K562 (cell line): ENCODE measurements around the gene NUP62. TPM values are rescaled to one million over a fixed set of nuclear protein-coding genes. Genes with fewer than 3 reads are reported as not detected.

Experiments used
- CTCFL ChIP-seq: IDR thresholded peaks from 2 replicates; pipeline ENCODE4 v1.6.1; 2011; ENCODE audit warnings: borderline replicate concordance, low read depth, mild to moderate bottlenecking, moderate library complexity, low read length; ENCODE audit not compliant: insufficient read depth, poor library complexity, severe bottlenecking
- GTF2E2 ChIP-seq: fragments of 200-800 bp; sonication (Bioruptor generic); IDR thresholded peaks from 2 replicates; pipeline ENCODE4 v1.6.1; 2016; ENCODE audit warnings: missing genetic modification characterization, missing compliant biosample characterization
- GTF2F1 ChIP-seq: IDR thresholded peaks from 2 replicates; pipeline ENCODE4 v1.6.1; 2011; ENCODE audit warnings: low read depth, low read length, improper control_type of control experiment
- JUND ChIP-seq, 2 experiments: IDR thresholded peaks; 2 replicates in 1 of 2; 3 replicates in 1 of 2; pipeline ENCODE4 v1.6.1; 2011; ENCODE audit warnings: borderline replicate concordance in 2 of 2, low read depth in 2 of 2, low read length in 2 of 2, improper control_type of control experiment in 1 of 2, missing biosample characterization in 1 of 2, missing genetic modification characterization in 1 of 2, missing genetic modification reagents in 1 of 2
- NCOR1 ChIP-seq: fragments of 450-650 bp; IDR thresholded peaks from 2 replicates; pipeline ENCODE4 v1.6.1; 2016; ENCODE audit warnings: mild to moderate bottlenecking, moderate library complexity
- PHTF2 ChIP-seq: fragments of 250-450 bp; sonication (Bioruptor Pico); IDR thresholded peaks from 2 replicates; pipeline ENCODE4 v1.5.0; 2021; ENCODE audit warnings: mild to moderate bottlenecking
- POLR3A ChIP-seq: IDR thresholded peaks from 2 replicates; pipeline ENCODE4 v1.6.1; 2011; ENCODE audit warnings: borderline replicate concordance, mild to moderate bottlenecking, moderate library complexity; ENCODE audit not compliant: insufficient read length, insufficient read depth; ENCODE audit errors: extremely low read depth
- RAD51 ChIP-seq: fragments of 450-650 bp; IDR thresholded peaks from 2 replicates; pipeline ENCODE4 v1.7.1; 2016; ENCODE audit warnings: low read depth, mild to moderate bottlenecking, borderline replicate concordance
- RBFOX2 ChIP-seq: fragments of 200-400 bp; formaldehyde crosslinking; IDR thresholded peaks from 2 replicates; pipeline ENCODE4 v1.6.1; 2017; ENCODE audit warnings: low read depth, mild to moderate bottlenecking, low read length, moderate library complexity
- SRSF3 ChIP-seq: fragments of 200-400 bp; formaldehyde crosslinking; IDR thresholded peaks from 2 replicates; pipeline ENCODE4 v1.6.1; 2016; ENCODE audit warnings: mild to moderate bottlenecking, low read length, moderate library complexity; ENCODE audit not compliant: insufficient read depth
- TAF1 ChIP-seq: IDR thresholded peaks from 2 replicates; pipeline ENCODE4 v1.6.1; 2011; ENCODE audit warnings: mild to moderate bottlenecking, low read length, moderate library complexity; ENCODE audit not compliant: insufficient read depth, control insufficient read depth, severe bottlenecking; ENCODE audit errors: extremely low read depth
- ZEB2 ChIP-seq: fragments of 450-650 bp; IDR thresholded peaks from 2 replicates; pipeline ENCODE4 v1.6.1; 2016
- polyA plus RNA-seq, 8 experiments: library from polyadenylated mRNA; depleted of rRNA in 4 of 8; stranded (reverse) in 5 of 8; unstranded in 3 of 8; fragments of >200 nt; fragmentation: Nextera tagmentation in 2 of 8; fragmentation: Illumina TruSeq in 1 of 8; extraction: Ambion mirVana in 2 of 8; extraction: Trizol in 1 of 8; gene quantifications; 2 replicates each; pipeline versions ENCODE4 v1.2.1 to v1.2.3, GENCODE V29; 2011 to 2014; ENCODE audit warnings: inconsistent platforms in 1 of 8, missing spikeins in 1 of 8
- total RNA-seq, 7 experiments: library from RNA; depleted of rRNA in 6 of 7; stranded (reverse); fragments of >200 nt in 6 of 7; fragmentation: Illumina TruSeq in 2 of 7; extraction: Trizol in 2 of 7; gene quantifications; 2 replicates each; pipeline versions ENCODE4 v1.2.1 to v1.2.3, GENCODE V29; 2011 to 2021; ENCODE audit warnings: low replicate concordance in 1 of 7
- TF ChIP-seq, protein P1 (sequence below): fragments of 450-650 bp; IDR thresholded peaks from 2 replicates; pipeline ENCODE4 v1.6.1; 2017; ENCODE audit warnings: antibody characterized with exemption
- TF ChIP-seq, protein P2 (sequence below), 2 experiments: fragments of 450-650 bp in 1 of 2; sonication (generic) in 1 of 2; formaldehyde crosslinking in 1 of 2; IDR thresholded peaks in 1 of 2; conservative IDR thresholded peaks in 1 of 2; 2 replicates each; pipeline versions ENCODE4 v1.6.1 to v1.8.1; 2016 to 2023; ENCODE audit warnings: mild to moderate bottlenecking in 2 of 2, moderate library complexity in 2 of 2, inconsistent platforms in 1 of 2, missing genetic modification reagents in 1 of 2
- TF ChIP-seq, protein P3 (sequence below): sonication (generic); formaldehyde crosslinking; IDR thresholded peaks from 2 replicates; pipeline ENCODE4 v1.8.1; 2023; ENCODE audit warnings: mild to moderate bottlenecking, missing genetic modification reagents
- TF ChIP-seq, protein P4 (sequence below): fragments of 250-450 bp; sonication (Bioruptor Pico); IDR thresholded peaks from 2 replicates; pipeline ENCODE4 v1.8.0; 2021; ENCODE audit warnings: mild to moderate bottlenecking, moderate library complexity

Gene NUP62
- total and polyA plus RNA-seq, 9 of the 15 experiments (the other 6 are each of a cell fraction or from before 2014, with no cell fraction given), result 16.9 to 109 (median 66.0) TPM

DNA sequence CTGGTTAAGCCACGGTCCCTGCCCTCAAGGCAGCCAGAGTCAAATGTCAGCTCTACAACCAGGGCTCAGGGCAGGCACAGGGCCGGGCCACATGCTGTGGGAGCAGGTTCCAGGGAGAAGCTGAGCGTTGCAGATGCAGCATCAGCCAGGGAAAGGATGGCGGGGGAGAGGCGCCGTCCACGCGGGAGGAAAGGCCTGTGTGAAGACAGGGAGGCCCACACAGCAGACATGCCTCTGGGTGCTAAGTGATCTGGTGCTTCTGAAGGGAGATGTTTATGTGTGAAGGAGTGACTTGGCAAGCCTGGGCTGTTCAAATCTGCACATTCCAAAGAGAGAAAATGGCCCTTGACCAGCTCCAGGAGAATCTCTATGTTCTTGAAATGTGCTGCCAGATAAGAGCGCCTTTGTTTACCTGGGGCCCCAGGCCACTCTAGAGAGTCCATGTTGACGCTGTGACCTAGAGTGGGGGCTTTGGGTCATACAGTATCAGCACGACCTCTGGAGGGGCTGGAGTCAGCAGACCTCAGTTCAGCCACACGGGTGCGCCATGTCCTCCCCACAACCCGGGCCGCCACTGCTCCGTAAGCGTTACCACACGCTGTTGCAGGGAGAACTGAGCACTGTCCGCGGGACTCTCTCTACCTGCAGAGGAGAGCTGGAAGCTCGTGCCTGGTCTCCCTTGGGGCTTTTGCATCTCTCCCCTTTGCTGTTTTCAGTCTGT, 16.2 kb downstream of the NUP62 start (continued):
- TF ChIP-seq, protein P1, sequence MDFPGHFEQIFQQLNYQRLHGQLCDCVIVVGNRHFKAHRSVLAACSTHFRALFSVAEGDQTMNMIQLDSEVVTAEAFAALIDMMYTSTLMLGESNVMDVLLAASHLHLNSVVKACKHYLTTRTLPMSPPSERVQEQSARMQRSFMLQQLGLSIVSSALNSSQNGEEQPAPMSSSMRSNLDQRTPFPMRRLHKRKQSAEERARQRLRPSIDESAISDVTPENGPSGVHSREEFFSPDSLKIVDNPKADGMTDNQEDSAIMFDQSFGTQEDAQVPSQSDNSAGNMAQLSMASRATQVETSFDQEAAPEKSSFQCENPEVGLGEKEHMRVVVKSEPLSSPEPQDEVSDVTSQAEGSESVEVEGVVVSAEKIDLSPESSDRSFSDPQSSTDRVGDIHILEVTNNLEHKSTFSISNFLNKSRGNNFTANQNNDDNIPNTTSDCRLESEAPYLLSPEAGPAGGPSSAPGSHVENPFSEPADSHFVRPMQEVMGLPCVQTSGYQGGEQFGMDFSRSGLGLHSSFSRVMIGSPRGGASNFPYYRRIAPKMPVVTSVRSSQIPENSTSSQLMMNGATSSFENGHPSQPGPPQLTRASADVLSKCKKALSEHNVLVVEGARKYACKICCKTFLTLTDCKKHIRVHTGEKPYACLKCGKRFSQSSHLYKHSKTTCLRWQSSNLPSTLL, result no peak
- TF ChIP-seq, protein P2, sequence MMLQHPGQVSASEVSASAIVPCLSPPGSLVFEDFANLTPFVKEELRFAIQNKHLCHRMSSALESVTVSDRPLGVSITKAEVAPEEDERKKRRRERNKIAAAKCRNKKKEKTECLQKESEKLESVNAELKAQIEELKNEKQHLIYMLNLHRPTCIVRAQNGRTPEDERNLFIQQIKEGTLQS (IDR thresholded peaks at IDR 0.05), result peak; percentile 16; the same call in 1 of the 2 replicates
- TF ChIP-seq, protein P2 (CRISPR knock-in tag; conservative IDR thresholded peaks at IDR 0.05), result no peak
- TF ChIP-seq RAD51 (no peak), GTF2F1 (no peak), ZEB2 (no peak), SRSF3 (no peak), POLR3A (no peak), NCOR1 (no peak), TAF1 (no peak), GTF2E2 (no peak), JUND (IDR thresholded peaks at IDR 0.05; ENCODE audit: borderline replicate concordance, low read depth, low read length) (no peak), JUND (tag; IDR thresholded peaks at IDR 0.05; ENCODE audit: borderline replicate concordance, low read depth, low read length) (no peak), PHTF2 (CRISPR knock-in tag) (no peak), CTCFL (peak; percentile 60), RBFOX2 (peak; percentile 35)
- TF ChIP-seq, protein P3, sequence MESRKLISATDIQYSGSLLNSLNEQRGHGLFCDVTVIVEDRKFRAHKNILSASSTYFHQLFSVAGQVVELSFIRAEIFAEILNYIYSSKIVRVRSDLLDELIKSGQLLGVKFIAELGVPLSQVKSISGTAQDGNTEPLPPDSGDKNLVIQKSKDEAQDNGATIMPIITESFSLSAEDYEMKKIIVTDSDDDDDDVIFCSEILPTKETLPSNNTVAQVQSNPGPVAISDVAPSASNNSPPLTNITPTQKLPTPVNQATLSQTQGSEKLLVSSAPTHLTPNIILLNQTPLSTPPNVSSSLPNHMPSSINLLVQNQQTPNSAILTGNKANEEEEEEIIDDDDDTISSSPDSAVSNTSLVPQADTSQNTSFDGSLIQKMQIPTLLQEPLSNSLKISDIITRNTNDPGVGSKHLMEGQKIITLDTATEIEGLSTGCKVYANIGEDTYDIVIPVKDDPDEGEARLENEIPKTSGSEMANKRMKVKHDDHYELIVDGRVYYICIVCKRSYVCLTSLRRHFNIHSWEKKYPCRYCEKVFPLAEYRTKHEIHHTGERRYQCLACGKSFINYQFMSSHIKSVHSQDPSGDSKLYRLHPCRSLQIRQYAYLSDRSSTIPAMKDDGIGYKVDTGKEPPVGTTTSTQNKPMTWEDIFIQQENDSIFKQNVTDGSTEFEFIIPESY, result peak; percentile 99
- TF ChIP-seq, protein P4, sequence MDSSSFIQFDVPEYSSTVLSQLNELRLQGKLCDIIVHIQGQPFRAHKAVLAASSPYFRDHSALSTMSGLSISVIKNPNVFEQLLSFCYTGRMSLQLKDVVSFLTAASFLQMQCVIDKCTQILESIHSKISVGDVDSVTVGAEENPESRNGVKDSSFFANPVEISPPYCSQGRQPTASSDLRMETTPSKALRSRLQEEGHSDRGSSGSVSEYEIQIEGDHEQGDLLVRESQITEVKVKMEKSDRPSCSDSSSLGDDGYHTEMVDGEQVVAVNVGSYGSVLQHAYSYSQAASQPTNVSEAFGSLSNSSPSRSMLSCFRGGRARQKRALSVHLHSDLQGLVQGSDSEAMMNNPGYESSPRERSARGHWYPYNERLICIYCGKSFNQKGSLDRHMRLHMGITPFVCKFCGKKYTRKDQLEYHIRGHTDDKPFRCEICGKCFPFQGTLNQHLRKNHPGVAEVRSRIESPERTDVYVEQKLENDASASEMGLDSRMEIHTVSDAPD (CRISPR knock-in tag), result no peak
